Gastrocnemius medialis (tissue), 4 donors: ENCODE measurements around the gene SCARB1.

Source experiments
- CTCF ChIP-seq, 5 experiments: fragments of 450-650 bp in 3 of 5; fragments of 200-600 bp in 2 of 5; sonication (generic) in 2 of 5; IDR thresholded peaks in 4 of 5; conservative IDR thresholded peaks in 1 of 5; 1 replicate in 4 of 5; 2 replicates in 1 of 5; pipeline ENCODE4 v1.5.1; 2016 to 2019; ENCODE audit warnings: antibody characterized with exemption in 5 of 5, mild to moderate bottlenecking in 3 of 5, moderate library complexity in 3 of 5
- POLR2A ChIP-seq, 2 donors: fragments of 450-650 bp; IDR thresholded peaks; one replicate each; pipeline ENCODE4 v1.6.1; 2017; ENCODE audit warnings: antibody characterized with exemption in 2 of 2, mild to moderate bottlenecking in 2 of 2, moderate library complexity in 2 of 2

GRCh38 chr12:124868252-124869058 lies 4.8 kb upstream of the SCARB1 start:
- TF ChIP-seq CTCF (IDR thresholded peaks at IDR 0.05 in 4 of 5, conservative IDR thresholded peaks at IDR 0.05 in 1 of 5): no peak
- TF ChIP-seq POLR2A (IDR thresholded peaks at IDR 0.05): no peak
